A549 (cell line): ENCODE results near the gene PPCDC.

Source experiments
- JUN ChIP-seq, 2 experiments: fragments of >200 bp; sonication (Bioruptor Twin); formaldehyde crosslinking; IDR thresholded peaks; 2 replicates in 1 of 2; 3 replicates in 1 of 2; pipeline ENCODE4 v1.6.1; 2016 to 2017
- RCOR1 ChIP-seq: fragments of 150-350 bp; IDR thresholded peaks from 2 replicates; pipeline ENCODE4 v1.6.1; 2014; ENCODE audit warnings: antibody characterized with exemption, low read length, low read depth

DNA sequence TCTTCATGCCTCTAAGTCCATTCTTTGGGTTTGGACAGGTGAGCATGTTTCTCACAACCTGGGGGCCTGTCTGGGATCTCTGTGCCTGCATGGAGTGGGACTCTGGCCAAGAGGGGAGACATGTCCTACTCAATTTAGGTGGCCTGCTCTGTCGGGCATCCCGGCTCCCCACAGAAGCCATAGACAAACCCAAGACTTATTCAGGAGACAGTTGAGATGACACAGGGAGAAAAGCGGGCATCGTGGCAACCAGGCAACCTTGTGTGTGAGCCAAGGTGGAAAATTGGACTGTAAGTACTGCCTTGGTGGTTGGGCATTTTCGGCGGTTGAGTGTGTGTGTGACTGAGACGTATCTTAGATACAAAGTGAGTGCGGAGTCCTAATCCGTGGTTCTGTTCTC lies 40.5 kb downstream of the PPCDC start:
- TF ChIP-seq JUN (IDR thresholded peaks at IDR 0.05), result no peak
- TF ChIP-seq RCOR1, result no peak
